H9 (cell line): ENCODE measurements around the gene DNAJB6. TPM values are rescaled to one million over a fixed set of nuclear protein-coding genes. Genes with fewer than 3 reads are reported as not detected.

Experiments used
- DNase-seq: peaks from one replicate; pipeline ENCODE4 v3.0.0-alpha.2; 2017
- H2AFZ ChIP-seq: one replicate; pipeline ENCODE4 v1.6.1; 2013; ENCODE audit warnings: mild to moderate bottlenecking, low read length, control low read depth, moderate library complexity
- H2AK5ac ChIP-seq: 2 replicates; pipeline ENCODE4 v1.6.1; 2013; ENCODE audit warnings: low read length, control low read depth, mixed read lengths; ENCODE audit not compliant: insufficient read length
- H2BK120ac ChIP-seq: one replicate; pipeline ENCODE4 v1.6.1; 2013; ENCODE audit warnings: low read depth, mild to moderate bottlenecking, low read length, control low read depth, inconsistent platforms; ENCODE audit not compliant: poor library complexity, severe bottlenecking
- H2BK12ac ChIP-seq: 2 replicates; pipeline ENCODE4 v1.6.1; 2013; ENCODE audit warnings: low read length, control low read depth, mixed read lengths, low read depth; ENCODE audit not compliant: insufficient read length
- H2BK15ac ChIP-seq: 2 replicates; pipeline ENCODE4 v1.6.1; 2013; ENCODE audit warnings: low read depth, low read length, control low read depth
- H2BK20ac ChIP-seq: one replicate; pipeline ENCODE4 v1.6.1; 2013; ENCODE audit warnings: low read depth, mild to moderate bottlenecking, low read length, control low read depth, inconsistent platforms; ENCODE audit not compliant: poor library complexity, severe bottlenecking
- H2BK5ac ChIP-seq: 2 replicates; pipeline ENCODE4 v1.6.1; 2013; ENCODE audit warnings: low read length, control low read depth, mixed read lengths; ENCODE audit not compliant: insufficient read length
- H3K14ac ChIP-seq: 2 replicates; pipeline ENCODE4 v1.6.1; 2013; ENCODE audit warnings: low read length, control low read depth; ENCODE audit not compliant: insufficient read depth
- H3K18ac ChIP-seq: 2 replicates; pipeline ENCODE4 v1.6.1; 2013; ENCODE audit warnings: low read depth, mild to moderate bottlenecking, mixed read lengths, low read length, control low read depth; ENCODE audit not compliant: insufficient read length
- H3K23ac ChIP-seq: 2 replicates; pipeline ENCODE4 v1.6.1; 2013; ENCODE audit warnings: low read length, control low read depth, mixed read lengths, low read depth; ENCODE audit not compliant: insufficient read length
- H3K23me2 ChIP-seq: 2 replicates; pipeline ENCODE4 v1.6.1; 2013; ENCODE audit warnings: low read depth, mild to moderate bottlenecking, mixed read lengths, low read length, control low read depth; ENCODE audit not compliant: insufficient read length, poor library complexity, severe bottlenecking
- H3K27ac ChIP-seq: 2 replicates; pipeline ENCODE4 v1.5.1; 2013; ENCODE audit warnings: low read length, control low read depth, mixed read lengths, low read depth; ENCODE audit not compliant: insufficient read length
- H3K27me3 ChIP-seq: 2 replicates; pipeline ENCODE4 v1.6.1; 2013; ENCODE audit warnings: low read length, control low read depth, inconsistent platforms; ENCODE audit not compliant: insufficient read depth
- H3K4ac ChIP-seq: 2 replicates; pipeline ENCODE4 v1.6.1; 2013; ENCODE audit warnings: low read depth, mild to moderate bottlenecking, control low read depth, inconsistent platforms, low read length, moderate library complexity
- H3K4me1 ChIP-seq: 2 replicates; pipeline ENCODE4 v1.6.1; 2013; ENCODE audit warnings: low read length, control low read depth, inconsistent platforms; ENCODE audit not compliant: insufficient read depth
- H3K4me2 ChIP-seq: 2 replicates; pipeline ENCODE4 v1.6.1; 2013; ENCODE audit warnings: low read length, control low read depth, mixed read lengths; ENCODE audit not compliant: insufficient read length, insufficient read depth
- H3K56ac ChIP-seq: 2 replicates; pipeline ENCODE4 v1.6.1; 2013; ENCODE audit warnings: low read depth, mild to moderate bottlenecking, mixed read lengths, low read length, control low read depth; ENCODE audit not compliant: insufficient read length
- H3K79me1 ChIP-seq: 2 replicates; pipeline ENCODE4 v1.6.1; 2013; ENCODE audit warnings: low read depth, mild to moderate bottlenecking, moderate library complexity, low read length, control low read depth, inconsistent platforms; ENCODE audit not compliant: insufficient read depth, poor library complexity, severe bottlenecking
- H3K79me2 ChIP-seq: 2 replicates; pipeline ENCODE4 v1.6.1; 2013; ENCODE audit warnings: low read length, control low read depth, inconsistent platforms; ENCODE audit not compliant: insufficient read depth
- H3K9ac ChIP-seq: 2 replicates; pipeline ENCODE4 v1.6.1; 2013; ENCODE audit warnings: low read length, control low read depth, mixed read lengths; ENCODE audit not compliant: insufficient read length; ENCODE audit errors: extremely low read depth
- H3K9me3 ChIP-seq: one replicate; pipeline ENCODE4 v1.6.1; 2013; ENCODE audit warnings: low read depth, low read length, inconsistent platforms; ENCODE audit not compliant: control insufficient read depth
- H3T11ph ChIP-seq: one replicate; pipeline ENCODE4 v1.6.1; 2013; ENCODE audit warnings: mild to moderate bottlenecking, low read length, control low read depth, inconsistent platforms
- H4K20me1 ChIP-seq: one replicate; pipeline ENCODE4 v1.6.1; 2013; ENCODE audit not compliant: control insufficient read depth, insufficient read length, insufficient read depth
- H4K5ac ChIP-seq: 2 replicates; pipeline ENCODE4 v1.6.1; 2013; ENCODE audit warnings: low read depth, mild to moderate bottlenecking, mixed read lengths, low read length, control low read depth; ENCODE audit not compliant: insufficient read length
- H4K8ac ChIP-seq: replicated peaks from 2 replicates; pipeline ENCODE4 v1.6.1; 2013; ENCODE audit warnings: low read length, control low read depth, mixed read lengths, low read depth; ENCODE audit not compliant: insufficient read length
- H4K91ac ChIP-seq: 2 replicates; pipeline ENCODE4 v1.6.1; 2013; ENCODE audit warnings: low read depth, mild to moderate bottlenecking, moderate library complexity, mixed read lengths, low read length, control low read depth; ENCODE audit not compliant: insufficient read length
- H3K27ac Mint-ChIP-seq, 3 experiments: 2 replicates in 2 of 3; 3 replicates in 1 of 3; pipeline ENCODE4 v1.8.0; 2020 to 2021; ENCODE audit warnings: mixed read lengths in 3 of 3, mild to moderate bottlenecking in 1 of 3, moderate library complexity in 1 of 3
- H3K27me3 Mint-ChIP-seq: 2 replicates; pipeline ENCODE4 v1.8.0; 2021; ENCODE audit warnings: low read depth, mild to moderate bottlenecking, moderate library complexity, mixed read lengths
- H3K36me3 Mint-ChIP-seq, 3 experiments: 2 replicates in 2 of 3; 3 replicates in 1 of 3; pipeline ENCODE4 v1.8.0; 2020 to 2021; ENCODE audit warnings: low read depth in 3 of 3, mixed read lengths in 3 of 3; ENCODE audit not compliant: insufficient read depth in 1 of 3
- H3K4me1 Mint-ChIP-seq, 2 experiments: 2 replicates each; pipeline ENCODE4 v1.8.0; 2020; ENCODE audit warnings: mixed read lengths in 2 of 2
- H3K4me3 Mint-ChIP-seq, 2 experiments: 2 replicates in 1 of 2; 3 replicates in 1 of 2; pipeline ENCODE4 v1.8.0; 2020 to 2021; ENCODE audit warnings: mild to moderate bottlenecking in 2 of 2, mixed read lengths in 2 of 2, moderate library complexity in 1 of 2
- H3K9me3 Mint-ChIP-seq, 2 experiments: 2 replicates in 1 of 2; 3 replicates in 1 of 2; pipeline ENCODE4 v1.8.0; 2020; ENCODE audit warnings: mild to moderate bottlenecking in 2 of 2, mixed read lengths in 2 of 2, moderate library complexity in 1 of 2
- WGBS: extraction: QIAGEN DNeasy Blood & Tissue Kit; methylation state at CpG from one replicate; pipeline ENCODE4 v1.1.7; 2013; ENCODE audit warnings: missing lambda C conversion rate, low lambda C conversion rate, mixed read lengths; ENCODE audit not compliant: insufficient read length; ENCODE audit errors: extremely low coverage; 5-methylcytosine and 5-hydroxymethylcytosine counted together
- total RNA-seq: library from RNA; stranded (reverse); gene quantifications from 2 replicates; pipeline ENCODE4 v1.2.1, GENCODE V29; 2021
- TF ChIP-seq, protein P1 (sequence below): fragments of 200-600 bp; sonication (generic); conservative IDR thresholded peaks from 3 replicates; pipeline ENCODE4 v1.8.0; 2021; ENCODE audit warnings: antibody characterized with exemption, mild to moderate bottlenecking

The DNAJB6 gene
- total RNA-seq, 1 experiment from 2014 or later: 215 TPM

DNA sequence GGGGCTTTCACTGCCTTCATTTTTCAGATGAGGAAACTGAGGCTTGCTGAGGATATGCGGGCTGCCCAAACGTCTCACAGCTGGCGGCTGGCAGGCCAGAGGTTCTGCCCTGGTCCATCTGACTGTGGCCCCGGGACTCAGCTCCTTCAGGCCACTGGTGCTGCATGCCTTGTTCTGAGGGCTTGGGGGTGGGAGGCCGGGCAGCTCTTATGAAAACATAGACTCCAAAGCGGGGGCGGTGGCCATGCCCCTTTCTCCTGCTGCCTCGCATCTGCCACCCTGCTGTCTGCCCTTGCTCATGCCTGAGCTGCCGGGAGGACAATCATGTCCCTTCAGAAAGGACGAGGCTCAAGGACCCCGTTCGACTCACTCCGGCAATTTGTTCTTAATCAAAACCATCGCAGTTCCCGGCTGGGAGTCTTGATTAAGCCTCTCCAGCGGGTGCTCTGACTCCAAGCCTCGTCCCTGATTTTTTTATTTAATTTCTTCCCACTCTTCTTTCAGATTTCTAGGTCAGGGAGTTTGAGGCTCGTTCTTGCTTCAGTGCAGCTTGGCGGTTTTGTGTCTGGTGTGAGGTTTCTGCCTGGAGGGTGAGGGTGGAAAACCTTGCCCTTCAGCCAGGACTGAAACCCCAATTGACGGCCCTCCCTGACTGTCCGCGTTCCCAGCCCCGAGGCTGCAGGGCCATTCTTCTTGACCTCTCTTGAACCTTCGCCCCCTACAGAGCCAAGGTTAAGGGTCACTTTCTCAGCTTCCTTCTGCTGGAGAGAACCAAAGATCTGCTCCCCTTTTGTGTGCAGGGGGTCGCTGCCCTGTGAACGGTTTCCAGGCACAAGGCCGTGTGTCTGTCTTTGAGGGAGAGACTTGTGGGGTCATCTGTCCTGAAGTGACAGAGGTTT is 120.8 kb downstream of the DNAJB6 start:
- H3K4me3 Mint-ChIP-seq: no peak overlapping the region
- peaks cover 16 to 25% of the 10 kb centered on the region in 2 experiments for H3K4me1 Mint-ChIP-seq

More for the DNA sequence above, 120.8 kb downstream of the DNAJB6 start:
- no peaks in the 10 kb centered on the region for H3K79me1 ChIP-seq
- Mint-ChIP-seq H3K9me3 (peaks cover 27 to 35% of the 10 kb centered on the region in 2 experiments), H3K27ac (no peak overlapping the region), H3K36me3 (peaks cover 5 to 12% (median 9%) of the 10 kb centered on the region in 3 experiments), H3K27me3 (peaks cover 85% of the 10 kb centered on the region)
- WGBS: no CpG with 5 or more reads among the region's 27 CpGs
- TF ChIP-seq, protein P1, sequence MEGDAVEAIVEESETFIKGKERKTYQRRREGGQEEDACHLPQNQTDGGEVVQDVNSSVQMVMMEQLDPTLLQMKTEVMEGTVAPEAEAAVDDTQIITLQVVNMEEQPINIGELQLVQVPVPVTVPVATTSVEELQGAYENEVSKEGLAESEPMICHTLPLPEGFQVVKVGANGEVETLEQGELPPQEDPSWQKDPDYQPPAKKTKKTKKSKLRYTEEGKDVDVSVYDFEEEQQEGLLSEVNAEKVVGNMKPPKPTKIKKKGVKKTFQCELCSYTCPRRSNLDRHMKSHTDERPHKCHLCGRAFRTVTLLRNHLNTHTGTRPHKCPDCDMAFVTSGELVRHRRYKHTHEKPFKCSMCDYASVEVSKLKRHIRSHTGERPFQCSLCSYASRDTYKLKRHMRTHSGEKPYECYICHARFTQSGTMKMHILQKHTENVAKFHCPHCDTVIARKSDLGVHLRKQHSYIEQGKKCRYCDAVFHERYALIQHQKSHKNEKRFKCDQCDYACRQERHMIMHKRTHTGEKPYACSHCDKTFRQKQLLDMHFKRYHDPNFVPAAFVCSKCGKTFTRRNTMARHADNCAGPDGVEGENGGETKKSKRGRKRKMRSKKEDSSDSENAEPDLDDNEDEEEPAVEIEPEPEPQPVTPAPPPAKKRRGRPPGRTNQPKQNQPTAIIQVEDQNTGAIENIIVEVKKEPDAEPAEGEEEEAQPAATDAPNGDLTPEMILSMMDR: no peak
- no peak overlapping the region for H2BK5ac ChIP-seq
- H3K23me2 ChIP-seq: no peaks in the 10 kb centered on the region
- no peak overlapping the region for H3K18ac ChIP-seq
- DNase-seq: no peak
- no peak overlapping the region for H2BK12ac ChIP-seq
- no peak overlapping the region for H2BK15ac ChIP-seq
- H2AFZ ChIP-seq: no peak overlapping the region
- H3K9me3 ChIP-seq: no peaks in the 10 kb centered on the region
- H4K20me1 ChIP-seq: no peaks in the 10 kb centered on the region
- H3K9ac ChIP-seq: no peak overlapping the region
- no peaks in the 10 kb centered on the region for H3K4me1 ChIP-seq
- H3K4ac ChIP-seq: no peak overlapping the region
- no peaks in the 10 kb centered on the region for H3K27me3 ChIP-seq
- no peak overlapping the region for H4K91ac ChIP-seq
- no peak overlapping the region for H2AK5ac ChIP-seq
- H2BK120ac ChIP-seq: no peak overlapping the region
- H3K23ac ChIP-seq: no peak overlapping the region
- no peak overlapping the region for H4K8ac ChIP-seq
- H3T11ph ChIP-seq: no peak overlapping the region
- H3K56ac ChIP-seq: no peak overlapping the region
- no peak overlapping the region for H2BK20ac ChIP-seq
- no peak overlapping the region for H4K5ac ChIP-seq
- no peak overlapping the region for H3K27ac ChIP-seq
- no peak overlapping the region for H3K4me2 ChIP-seq
- no peak overlapping the region for H3K14ac ChIP-seq
- H3K79me2 ChIP-seq: no peaks in the 10 kb centered on the region
